NCI-H2196 treated with DMSO at 0.1 percent for 48 hours (cell line): ENCODE data around the gene KRT72.
A peak's percentile ranks its signal among the peaks of the same experiment; 100 is the strongest.
"Not testable (repeated sequence)": the region's sequence is repeated elsewhere in the genome, so short reads cannot be mapped to it uniquely, and the experiment has no call there.

Experiments
- DNase-seq: peaks from one replicate; lab custom pipeline; 2025; ENCODE audit not compliant: unreplicated experiment; lab: John Stamatoyannopoulos, UW

Gene KRT72

DNA sequence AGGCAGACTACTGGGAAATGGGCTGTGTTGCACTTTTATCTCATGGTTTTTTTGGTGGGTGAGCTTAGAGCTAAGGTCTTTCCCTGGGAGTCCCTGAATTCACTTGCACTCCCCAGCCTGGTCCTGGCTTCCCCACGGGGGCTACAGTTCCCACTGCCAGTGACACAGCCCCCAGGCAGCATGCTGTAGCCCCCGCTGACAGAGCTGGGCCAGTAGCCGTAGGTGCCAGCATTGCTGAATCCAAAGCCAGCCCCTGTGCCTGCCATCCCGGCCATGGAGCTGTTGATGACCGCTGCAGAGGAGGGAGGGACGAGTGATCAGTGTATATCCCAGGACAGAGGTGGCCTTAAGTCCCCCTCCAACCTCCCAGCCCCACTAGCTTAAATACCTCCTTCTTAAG lies 6.9 kb upstream of the KRT72 start:
- DNase-seq = no peak

DNA sequence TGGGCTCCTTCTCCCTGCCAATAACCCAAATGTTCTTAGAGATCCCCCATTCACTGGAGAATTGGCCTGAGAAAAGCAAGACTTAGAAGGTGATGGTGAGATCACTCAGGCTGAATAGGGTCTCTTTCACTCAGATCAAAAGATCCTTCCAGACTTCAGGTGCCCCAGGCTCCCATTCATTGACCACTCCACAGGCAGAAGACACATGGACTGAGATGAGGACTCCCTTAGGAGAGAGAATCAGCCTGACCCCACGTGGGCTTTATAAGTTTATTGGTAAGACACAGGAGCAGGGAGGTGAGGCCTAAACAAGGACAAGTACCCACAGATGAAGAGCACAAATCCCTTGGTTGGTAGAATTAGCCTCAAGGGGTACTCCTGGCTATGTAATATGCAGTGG lies 6.1 kb upstream of the KRT72 start:
- DNase-seq = no peak

DNA sequence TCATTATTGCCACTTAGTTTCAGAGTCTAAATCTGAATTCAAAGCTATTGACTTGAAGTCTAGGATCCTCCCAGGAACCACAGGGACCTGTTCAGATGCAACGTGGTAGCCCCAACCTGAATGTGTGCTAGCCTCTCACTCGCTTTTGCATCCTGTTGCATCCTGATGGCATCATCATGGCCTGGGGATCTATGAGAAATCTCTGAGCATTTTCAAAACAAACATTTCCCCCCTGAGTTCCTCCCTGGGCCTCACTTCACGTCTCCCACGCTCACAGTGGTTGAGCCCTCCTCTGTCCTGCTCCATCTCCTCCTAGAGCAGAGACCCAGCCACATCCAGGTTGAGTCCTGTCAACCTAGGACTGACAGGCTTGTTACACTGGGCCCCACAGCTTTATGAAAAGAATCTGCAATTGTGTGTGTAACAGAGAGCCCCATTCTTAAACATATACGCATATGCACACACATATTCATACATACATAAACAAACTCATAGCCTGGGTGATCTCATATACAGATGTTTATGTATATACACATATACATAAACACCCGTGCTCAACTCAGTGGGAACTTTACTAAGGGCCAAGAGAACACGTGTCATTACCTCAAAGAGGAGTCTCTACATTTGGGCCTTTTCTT lies 5.4 kb upstream of the KRT72 start:
- no peak for DNase-seq

GRCh38 chr12:52606096-52606495 lies 4.8 kb upstream of the KRT72 start:
- DNase-seq = no peak

GRCh38 chr12:52605542-52605941 lies 4.3 kb upstream of the KRT72 start:
- no peak for DNase-seq

GRCh38 chr12:52604859-52605258 lies 3.6 kb upstream of the KRT72 start:
- DNase-seq = no peak

DNA sequence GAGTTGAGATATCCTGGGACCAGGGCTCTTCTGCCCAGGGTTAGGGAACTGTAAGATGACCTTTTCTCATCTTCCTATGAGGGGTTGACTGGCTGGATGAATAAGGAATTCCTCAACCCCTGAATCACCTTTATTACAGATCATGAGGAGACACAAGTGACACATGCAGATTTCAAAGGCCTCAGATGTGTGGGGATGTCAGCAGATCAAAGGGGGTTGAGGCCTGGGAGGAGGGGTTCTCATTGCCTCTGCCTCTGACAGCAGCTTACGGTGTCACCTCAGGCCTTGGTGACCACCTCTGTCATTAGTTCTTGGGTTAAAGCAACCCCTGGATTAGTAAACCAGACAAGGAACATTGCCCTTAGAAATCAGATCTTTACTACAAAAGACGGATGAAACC lies 2.1 kb upstream of the KRT72 start:
- no peak for DNase-seq

DNA sequence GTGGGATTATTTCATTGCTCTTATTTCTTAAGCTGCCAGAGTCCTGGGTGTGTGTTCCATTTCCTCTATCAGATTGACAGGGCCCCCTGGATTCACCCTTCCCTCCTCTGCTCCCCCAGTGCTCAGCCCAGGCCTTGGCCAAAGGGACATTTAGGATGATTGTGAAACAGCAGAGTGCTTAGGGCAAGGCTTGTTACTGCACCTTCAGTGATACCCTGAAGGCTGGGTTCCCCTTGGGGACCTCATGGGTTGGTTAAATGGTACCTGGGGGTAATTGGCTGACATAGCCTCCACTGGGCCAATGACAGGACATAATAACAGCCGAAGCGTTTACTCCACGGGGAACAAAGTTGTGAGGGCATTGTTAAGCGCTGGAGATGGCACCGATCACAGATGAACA lies 1.3 kb upstream of the KRT72 start:
- no peak for DNase-seq

GRCh38 chr12:52601671-52602070 lies 408 bp upstream of the KRT72 start:
- DNase-seq = no peak

GRCh38 chr12:52600475-52600874 lies 788 bp downstream of the KRT72 start:
- DNase-seq = no peak

DNA sequence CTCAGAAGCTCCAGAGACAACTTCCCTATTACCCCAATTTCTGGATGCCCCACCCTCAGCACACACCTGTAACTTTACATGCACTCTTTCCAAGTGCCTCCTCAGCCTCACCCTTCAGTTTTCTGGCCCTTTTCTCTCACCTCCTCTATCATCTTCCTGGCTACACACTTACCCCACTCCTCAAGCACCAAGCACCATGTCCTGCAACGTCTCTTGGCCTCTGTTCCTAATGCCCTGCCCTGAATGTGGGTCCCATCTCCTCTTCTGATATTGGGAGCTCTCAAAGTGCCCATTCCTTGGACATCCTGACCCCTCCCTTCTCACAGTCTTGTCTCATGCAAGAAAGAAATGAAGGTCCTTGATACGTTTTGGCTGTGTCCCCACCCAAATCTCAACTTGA lies 1.2 kb downstream of the KRT72 start:
- no peak for DNase-seq

GRCh38 chr12:52598966-52599365 lies 2.3 kb downstream of the KRT72 start:
- DNase-seq = no peak

DNA sequence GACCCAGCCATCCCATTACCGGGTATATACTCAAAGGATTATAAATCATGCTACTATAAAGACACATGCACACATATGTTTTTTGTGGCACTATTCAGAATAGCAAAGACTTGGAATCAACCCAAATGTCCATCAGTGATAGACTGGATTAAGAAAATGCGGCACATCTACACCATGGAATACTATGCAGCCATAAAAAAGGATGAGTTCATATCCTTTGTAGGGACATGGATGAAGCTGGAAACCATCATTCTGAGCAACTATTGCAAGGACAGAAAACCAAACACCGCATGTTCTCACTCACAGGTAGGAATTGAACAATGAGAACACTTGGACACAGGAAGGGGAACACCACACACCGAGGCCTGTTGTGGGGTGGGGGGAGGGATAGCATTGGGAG lies 7.0 kb downstream of the KRT72 start:
- not testable (repeated sequence) for DNase-seq

GRCh38 chr12:52591521-52591920 lies 9.7 kb downstream of the KRT72 start:
- DNase-seq = no peak

DNA sequence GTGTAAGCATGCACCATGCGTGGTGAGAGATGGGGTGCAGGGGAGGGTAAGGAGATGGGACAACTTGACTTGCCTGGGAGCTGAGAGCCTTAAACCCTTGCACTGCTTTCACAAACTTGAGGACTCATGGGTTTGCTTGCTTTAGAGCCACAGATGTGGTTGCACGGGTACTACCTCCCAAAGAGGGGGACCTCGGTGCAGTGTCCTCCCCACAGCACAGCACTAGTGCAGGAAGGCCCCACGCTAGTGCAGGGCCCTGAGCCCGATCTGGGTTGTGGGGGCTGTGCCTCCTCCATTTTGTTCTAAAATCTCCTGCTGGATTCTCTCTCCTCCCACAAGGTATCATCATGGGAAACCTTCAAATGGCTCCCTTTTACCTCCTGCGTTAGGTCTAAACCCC lies 11.2 kb downstream of the KRT72 start:
- no peak for DNase-seq

DNA sequence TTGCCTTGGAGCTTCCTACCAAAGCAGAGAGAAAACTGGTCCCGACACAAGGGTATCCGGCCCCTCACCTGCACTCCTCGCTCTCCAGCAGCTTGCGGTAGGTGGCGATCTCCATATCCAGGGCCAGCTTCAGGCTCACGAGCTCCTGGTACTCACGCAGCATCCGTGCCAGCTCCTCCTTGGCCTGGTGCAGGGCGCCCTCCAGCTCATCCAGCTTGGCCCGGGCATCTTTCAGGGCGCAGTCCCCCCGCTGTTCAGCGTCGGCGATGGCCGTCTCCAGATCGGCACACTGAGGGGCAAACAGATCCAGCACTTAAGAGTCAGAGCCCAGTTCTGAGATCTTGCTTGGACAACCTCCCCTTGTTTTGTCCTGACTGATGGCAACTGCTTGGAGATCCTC lies 13.7 kb downstream of the KRT72 start:
- no peak for DNase-seq

DNA sequence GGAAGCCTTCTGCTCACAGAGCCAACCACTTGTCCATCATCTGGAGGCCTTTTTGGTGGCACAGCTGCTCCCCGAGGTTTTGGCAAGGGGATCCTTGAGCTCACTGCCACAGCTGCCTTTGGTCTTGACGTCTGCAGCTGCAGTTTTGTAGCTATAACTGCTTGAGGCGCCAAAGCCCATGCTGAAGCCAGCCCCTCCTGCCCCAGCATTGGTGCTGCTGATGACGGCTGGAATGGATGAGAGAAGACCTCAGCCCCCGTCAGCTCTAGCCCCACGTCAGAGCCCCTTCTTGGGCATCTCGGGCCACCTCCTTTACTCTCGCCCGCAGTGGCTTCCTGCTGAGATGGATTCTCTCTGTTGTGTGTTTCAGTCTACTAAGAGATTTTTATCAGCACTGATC lies 15.3 kb downstream of the KRT72 start:
- DNase-seq = no peak

- DNase-seq = no peak
These were observed 16.2 kb downstream of the KRT72 start for GRCh38 chr12:52585066-52585465.

DNA sequence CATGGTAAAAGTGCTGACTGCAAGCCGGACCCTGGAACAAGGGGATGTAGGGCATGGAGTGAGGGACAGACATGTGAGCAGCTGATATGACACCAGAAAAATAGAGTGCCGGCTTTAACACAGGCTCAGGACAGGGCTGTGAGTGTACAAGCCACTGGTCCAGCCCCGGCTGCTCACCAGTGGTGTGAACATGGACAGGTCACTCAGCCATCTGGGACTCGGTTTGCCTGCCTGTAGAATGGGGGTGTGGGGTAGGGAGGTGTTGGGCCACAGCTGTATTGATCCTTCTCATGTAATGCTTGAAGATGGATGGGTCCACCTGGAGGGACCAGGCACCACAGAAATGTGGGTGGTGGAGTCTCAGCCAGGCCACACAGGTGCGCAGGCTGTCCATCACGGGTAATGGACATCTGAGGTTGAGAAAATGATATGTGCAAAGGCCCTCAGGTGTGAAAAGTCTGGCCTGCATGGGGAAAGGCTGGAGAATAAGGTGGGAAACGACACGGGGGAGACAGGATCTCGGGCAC lies 17.0 kb downstream of the KRT72 start:
- no peak for DNase-seq

DNA sequence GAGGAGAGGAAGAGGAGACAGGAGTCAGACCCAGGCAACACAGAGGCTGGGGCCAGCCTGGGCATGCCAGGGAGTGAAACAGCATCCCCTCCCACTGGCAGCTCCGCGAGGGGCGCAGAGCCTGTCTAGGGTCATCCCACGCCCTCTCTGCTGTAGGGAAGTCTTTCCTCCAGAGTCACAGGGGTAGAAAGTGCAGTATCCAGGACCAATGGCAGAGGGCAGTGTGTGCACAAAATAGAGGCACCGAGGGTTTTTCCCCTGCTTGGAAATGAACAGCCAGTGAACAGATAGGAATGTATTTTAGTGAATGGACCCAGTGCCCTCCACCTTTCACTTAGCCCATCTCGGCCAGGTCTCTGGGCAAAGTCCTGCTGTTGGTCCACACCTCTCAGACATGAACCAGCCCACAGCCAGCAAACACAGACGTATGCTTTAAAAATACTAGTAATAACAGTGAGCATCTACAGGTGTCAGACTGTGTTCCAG lies 18.2 kb downstream of the KRT72 start:
- peak; percentile 90 for DNase-seq

GRCh38 chr12:52582486-52582885 lies 18.8 kb downstream of the KRT72 start:
- no peak for DNase-seq

GRCh38 chr12:52581481-52581880 lies 19.8 kb downstream of the KRT72 start:
- DNase-seq = peak; percentile 61

- no peak for DNase-seq
These were observed 20.2 kb downstream of the KRT72 start for GRCh38 chr12:52581066-52581465.
